A549 (cell line): ENCODE results near the gene PIP4K2A. TPM values are rescaled to one million over a fixed set of nuclear protein-coding genes. Genes with fewer than 3 reads are reported as not detected.

Experiments
- ATAC-seq, 2 experiments: fragments of 200-7000 bp in 1 of 2; fragments of >200 bp in 1 of 2; cut with Nextera tagmentation in 1 of 2; cut with Tn5 transposase in 1 of 2; 3 replicates each; pipeline versions ENCODE4 v1.8.0 to v1.9.1; 2018 to 2020; ENCODE audit warnings: mild to moderate bottlenecking in 1 of 2, moderate library complexity in 1 of 2
- CTCF ChIA-PET: fragments of 300-600 bp; sonication (Branson Sonifier 250); formaldehyde crosslinking; extraction: SDS; loops from one replicate; lab custom pipeline; 2021; ENCODE audit warnings: antibody characterized with exemption, inconsistent platforms; lab: Yijun Ruan, JAX
- POLR2A ChIA-PET: fragments of 350-600 bp; formaldehyde crosslinking; extraction: SDS; loops from one replicate; lab custom pipeline; 2021; ENCODE audit warnings: antibody characterized with exemption, inconsistent platforms; lab: Yijun Ruan, JAX
- DNase-seq, 2 experiments: peaks; one replicate each; pipeline versions ENCODE4 v3.0.0 to v3.0.0-alpha.2; 2011 to 2016; ENCODE audit warnings: low read depth in 1 of 2, low spot score in 1 of 2
- FAIRE-seq: peaks from 2 replicates; lab custom pipeline; 2011; peaks lifted over from hg19 to GRCh38; lab: Jason Lieb, UNC
- H3K27ac ChIP-seq, 2 experiments: fragments of >200 bp; sonication (Bioruptor Twin); formaldehyde crosslinking; 3 replicates each; pipeline ENCODE4 v1.5.1; 2016 to 2017
- H3K4me1 ChIP-seq: fragments of >200 bp; sonication (Bioruptor Twin); formaldehyde crosslinking; 3 replicates; pipeline ENCODE4 v1.6.1; 2016
- H3K4me2 ChIP-seq: fragments of >200 bp; sonication (Bioruptor Twin); formaldehyde crosslinking; 3 replicates; pipeline ENCODE4 v1.6.1; 2016
- H3K4me3 ChIP-seq: fragments of >200 bp; sonication (Bioruptor Twin); formaldehyde crosslinking; 3 replicates; pipeline ENCODE4 v1.5.1; 2016
- H3K9me3 ChIP-seq: fragments of >200 bp; sonication (Bioruptor Twin); formaldehyde crosslinking; 3 replicates; pipeline ENCODE4 v1.6.1; 2016
- BHLHE40 ChIP-seq: IDR thresholded peaks from 2 replicates; pipeline ENCODE4 v1.6.1; 2012; ENCODE audit warnings: low read depth, low read length, inconsistent platforms
- CBX8 ChIP-seq: fragments of 200-600 bp; sonication (generic); IDR thresholded peaks from 2 replicates; pipeline ENCODE4 v1.6.1; 2016
- CEBPB ChIP-seq, 2 experiments: fragments of >200 bp in 1 of 2; sonication (Bioruptor Twin) in 1 of 2; formaldehyde crosslinking in 1 of 2; IDR thresholded peaks; 2 replicates each; pipeline ENCODE4 v1.6.1; 2012 to 2016
- EHMT2 ChIP-seq: fragments of 200-600 bp; sonication (generic); IDR thresholded peaks from 2 replicates; pipeline ENCODE4 v1.6.1; 2016; ENCODE audit warnings: antibody characterized with exemption, low read depth, mild to moderate bottlenecking, moderate library complexity
- FOSB ChIP-seq: fragments of 250-450 bp; sonication (Bioruptor Pico); IDR thresholded peaks from 2 replicates; pipeline ENCODE4 v1.5.0; 2020; ENCODE audit warnings: mild to moderate bottlenecking, moderate library complexity
- HOXA7 ChIP-seq: fragments of 250-450 bp; sonication (Bioruptor Pico); IDR thresholded peaks from 2 replicates; pipeline ENCODE4 v1.5.0; 2020; ENCODE audit warnings: mild to moderate bottlenecking, moderate library complexity
- HOXB13 ChIP-seq: fragments of 250-450 bp; sonication (Bioruptor Pico); IDR thresholded peaks from 2 replicates; pipeline ENCODE4 v1.5.0; 2020; ENCODE audit warnings: low read depth, mild to moderate bottlenecking, moderate library complexity
- MAFK ChIP-seq: fragments of 450-650 bp; IDR thresholded peaks from 2 replicates; pipeline ENCODE4 v1.6.1; 2014; ENCODE audit not compliant: partially characterized antibody
- MAZ ChIP-seq: fragments of 150-350 bp; IDR thresholded peaks from 2 replicates; pipeline ENCODE4 v1.6.1; 2014; ENCODE audit warnings: antibody characterized with exemption, low read depth, low read length, borderline replicate concordance
- MYC ChIP-seq: IDR thresholded peaks from 2 replicates; pipeline ENCODE4 v1.6.1; 2012; ENCODE audit warnings: mild to moderate bottlenecking, inconsistent platforms, low read length, improper control_type of control experiment, borderline replicate concordance
- PHF8 ChIP-seq: fragments of 200-600 bp; sonication (generic); IDR thresholded peaks from 2 replicates; pipeline ENCODE4 v1.6.1; 2016; ENCODE audit warnings: low read depth, mild to moderate bottlenecking, antibody characterized with exemption, moderate library complexity, borderline replicate concordance
- RAD21 ChIP-seq, 2 experiments: fragments of >200 bp in 1 of 2; sonication (Bioruptor Twin) in 1 of 2; formaldehyde crosslinking in 1 of 2; IDR thresholded peaks in 1 of 2; conservative IDR thresholded peaks in 1 of 2; 2 replicates in 1 of 2; 3 replicates in 1 of 2; pipeline ENCODE4 v1.6.1; 2012 to 2018; ENCODE audit warnings: inconsistent platforms in 1 of 2
- RARB ChIP-seq: fragments of 250-450 bp; sonication (Bioruptor Pico); IDR thresholded peaks from 2 replicates; pipeline ENCODE4 v1.8.0; 2021; ENCODE audit warnings: mild to moderate bottlenecking, moderate library complexity
- REST ChIP-seq: fragments of 200-600 bp; sonication (generic); IDR thresholded peaks from 2 replicates; pipeline ENCODE4 v1.6.1; 2016; ENCODE audit warnings: antibody characterized with exemption, mild to moderate bottlenecking, moderate library complexity
- RFX5 ChIP-seq: fragments of 450-650 bp; IDR thresholded peaks from 2 replicates; pipeline ENCODE4 v1.7.1; 2014; ENCODE audit warnings: antibody characterized with exemption, mild to moderate bottlenecking, moderate library complexity
- SREBF2 ChIP-seq: fragments of 450-650 bp; IDR thresholded peaks from 2 replicates; pipeline ENCODE4 v1.6.1; 2014; ENCODE audit warnings: mild to moderate bottlenecking, moderate library complexity
- TFCP2L1 ChIP-seq: fragments of 250-450 bp; sonication (Bioruptor Pico); IDR thresholded peaks from 2 replicates; pipeline ENCODE4 v1.5.0; 2021; ENCODE audit warnings: mild to moderate bottlenecking
- TP53 ChIP-seq: fragments of 250-450 bp; sonication (Bioruptor Pico); IDR thresholded peaks from 2 replicates; pipeline ENCODE4 v1.5.0; 2021; ENCODE audit warnings: mild to moderate bottlenecking, moderate library complexity
- ZNF302 ChIP-seq: fragments of 250-450 bp; sonication (Bioruptor Pico); IDR thresholded peaks from 2 replicates; pipeline ENCODE4 v1.9.0; 2021; ENCODE audit warnings: inconsistent platforms, mild to moderate bottlenecking, moderate library complexity
- WGBS: methylation state at CpG from one replicate; pipeline ENCODE4 v1.1.6; 2017; ENCODE audit errors: missing lambda C conversion rate; 5-methylcytosine and 5-hydroxymethylcytosine counted together
- polyA plus RNA-seq, 4 experiments: library from polyadenylated mRNA; depleted of rRNA in 3 of 4; stranded (reverse); fragments of >200 nt; fragmentation: RNase III in 1 of 4; extraction: RNeasy Plus Mini Kit Qiagen cat#74134 plus additional on column Dnase treatment in 1 of 4; gene quantifications; 2 replicates in 3 of 4; 3 replicates in 1 of 4; pipeline ENCODE4 v1.2.3, GENCODE V29; 2011 to 2017

The PIP4K2A gene
- polyA plus RNA-seq, 2 of the 4 experiments (the other 2 are of a cell fraction) = 23.1 to 24.0 TPM

- no peak for FAIRE-seq
- TF ChIP-seq RARB (CRISPR knock-in tag) = no peak
- no peak for TF ChIP-seq CBX8
- H3K4me2 ChIP-seq = no peak overlapping the region
- no peak overlapping the region for H3K27ac ChIP-seq
- no peaks in the 10 kb centered on the region for H3K4me1 ChIP-seq
- 97% methylated on average over 1 of the region's 1 CpG for WGBS
- POLR2A ChIA-PET = no interaction called here
- H3K4me3 ChIP-seq = no peak overlapping the region
- CTCF ChIA-PET = interaction anchor here (0.9 kb wide), 1 partner anchor 200 kb away, joined by 5 read pairs; no protein-coding TSS in a partner anchor
- ATAC-seq = no peak
- no peaks in the 10 kb centered on the region for H3K9me3 ChIP-seq
- DNase-seq = no peak
These were observed 75.5 kb downstream of the PIP4K2A start for GRCh38 chr10:22638863-22639262.

- no peak overlapping the region for H3K4me3 ChIP-seq
- H3K27ac ChIP-seq = no peak overlapping the region
- 90% methylated on average over 4 of the region's 4 CpGs for WGBS
- DNase-seq = no peak
- no peak overlapping the region for H3K4me2 ChIP-seq
- no peaks in the 10 kb centered on the region for H3K9me3 ChIP-seq
- ChIA-PET CTCF (interaction anchor here (1.5 kb wide), 1 partner anchor 14 kb away, joined by 4 read pairs; no protein-coding TSS in a partner anchor), POLR2A (no interaction called here)
- ATAC-seq = no peak
- TF ChIP-seq SREBF2 (no peak), RARB (CRISPR knock-in tag) (no peak), RAD21 (conservative IDR thresholded peaks at IDR 0.05 in 1 of 2, IDR thresholded peaks at IDR 0.05 in 1 of 2) (no peak), TP53 (no peak), REST (no peak), MYC (no peak), CBX8 (no peak), ZNF302 (CRISPR knock-in tag) (no peak), PHF8 (no peak), FOSB (no peak), MAZ (no peak), RFX5 (no peak), MAFK (no peak), EHMT2 (no peak), TFCP2L1 (CRISPR knock-in tag) (no peak), CEBPB (IDR thresholded peaks at IDR 0.05) (no peak), BHLHE40 (no peak)
- TF ChIP-seq, all 56 proteins: peak for 0
- no peak for FAIRE-seq
- no peaks in the 10 kb centered on the region for H3K4me1 ChIP-seq
These were observed 76.9 kb downstream of the PIP4K2A start for GRCh38 chr10:22637491-22637890.

- Histone ChIP-seq H3K4me2 (no peak overlapping the region), H3K4me1 (no peaks in the 10 kb centered on the region), H3K27ac (no peak overlapping the region), H3K9me3 (no peaks in the 10 kb centered on the region), H3K4me3 (no peak overlapping the region)
- ChIA-PET CTCF (no interaction called here), POLR2A (no interaction called here)
- no peak for TF ChIP-seq RFX5
- no peak for TF ChIP-seq HOXB13 (CRISPR knock-in tag)
- no peak for TF ChIP-seq RAD21 (conservative IDR thresholded peaks at IDR 0.05 in 1 of 2, IDR thresholded peaks at IDR 0.05 in 1 of 2)
- TF ChIP-seq EHMT2 = no peak
- TF ChIP-seq HOXA7 (CRISPR knock-in tag) = no peak
- DNase-seq (no peak), FAIRE-seq (no peak), ATAC-seq (no peak)
- WGBS = 92% methylated on average over 10 of the region's 10 CpGs
These were observed 78.7 kb downstream of the PIP4K2A start for GRCh38 chr10:22635650-22636049.
